Measurements from ENCODE around the gene CHD5.

DNA sequence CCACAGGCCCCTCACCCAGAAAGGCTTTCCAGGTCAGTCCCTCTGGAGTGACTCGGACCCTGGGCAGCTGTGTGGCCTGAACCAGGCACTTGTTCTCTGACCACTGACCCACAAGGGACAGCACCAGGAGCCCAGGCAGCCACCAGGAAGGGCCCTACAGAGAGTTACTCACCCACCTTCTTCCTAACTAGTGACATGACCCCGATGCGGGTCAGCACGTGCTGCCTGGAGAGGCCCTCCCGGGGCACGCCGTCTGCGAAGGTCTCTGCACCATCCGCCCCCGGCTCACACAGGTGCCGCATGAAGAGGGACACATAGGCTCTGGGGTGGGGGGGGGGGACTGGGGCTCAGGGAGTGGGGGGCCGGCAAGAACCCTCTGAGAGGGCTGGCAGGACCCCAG lies 55.8 kb downstream of the CHD5 start:
- TF ChIP-seq, protein P1, sequence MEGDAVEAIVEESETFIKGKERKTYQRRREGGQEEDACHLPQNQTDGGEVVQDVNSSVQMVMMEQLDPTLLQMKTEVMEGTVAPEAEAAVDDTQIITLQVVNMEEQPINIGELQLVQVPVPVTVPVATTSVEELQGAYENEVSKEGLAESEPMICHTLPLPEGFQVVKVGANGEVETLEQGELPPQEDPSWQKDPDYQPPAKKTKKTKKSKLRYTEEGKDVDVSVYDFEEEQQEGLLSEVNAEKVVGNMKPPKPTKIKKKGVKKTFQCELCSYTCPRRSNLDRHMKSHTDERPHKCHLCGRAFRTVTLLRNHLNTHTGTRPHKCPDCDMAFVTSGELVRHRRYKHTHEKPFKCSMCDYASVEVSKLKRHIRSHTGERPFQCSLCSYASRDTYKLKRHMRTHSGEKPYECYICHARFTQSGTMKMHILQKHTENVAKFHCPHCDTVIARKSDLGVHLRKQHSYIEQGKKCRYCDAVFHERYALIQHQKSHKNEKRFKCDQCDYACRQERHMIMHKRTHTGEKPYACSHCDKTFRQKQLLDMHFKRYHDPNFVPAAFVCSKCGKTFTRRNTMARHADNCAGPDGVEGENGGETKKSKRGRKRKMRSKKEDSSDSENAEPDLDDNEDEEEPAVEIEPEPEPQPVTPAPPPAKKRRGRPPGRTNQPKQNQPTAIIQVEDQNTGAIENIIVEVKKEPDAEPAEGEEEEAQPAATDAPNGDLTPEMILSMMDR (conservative IDR thresholded peaks at IDR 0.05; ENCODE audit: low read depth, low read length): no peak
- TF ChIP-seq, protein P2, sequence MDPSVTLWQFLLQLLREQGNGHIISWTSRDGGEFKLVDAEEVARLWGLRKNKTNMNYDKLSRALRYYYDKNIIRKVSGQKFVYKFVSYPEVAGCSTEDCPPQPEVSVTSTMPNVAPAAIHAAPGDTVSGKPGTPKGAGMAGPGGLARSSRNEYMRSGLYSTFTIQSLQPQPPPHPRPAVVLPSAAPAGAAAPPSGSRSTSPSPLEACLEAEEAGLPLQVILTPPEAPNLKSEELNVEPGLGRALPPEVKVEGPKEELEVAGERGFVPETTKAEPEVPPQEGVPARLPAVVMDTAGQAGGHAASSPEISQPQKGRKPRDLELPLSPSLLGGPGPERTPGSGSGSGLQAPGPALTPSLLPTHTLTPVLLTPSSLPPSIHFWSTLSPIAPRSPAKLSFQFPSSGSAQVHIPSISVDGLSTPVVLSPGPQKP (IDR thresholded peaks at IDR 0.05; ENCODE audit: borderline replicate concordance, low read depth, low read length): no peak
- no peak for TF ChIP-seq POLR2A (IDR thresholded peaks at IDR 0.05; ENCODE audit: low read depth, low read length)
- TF ChIP-seq, protein P3, sequence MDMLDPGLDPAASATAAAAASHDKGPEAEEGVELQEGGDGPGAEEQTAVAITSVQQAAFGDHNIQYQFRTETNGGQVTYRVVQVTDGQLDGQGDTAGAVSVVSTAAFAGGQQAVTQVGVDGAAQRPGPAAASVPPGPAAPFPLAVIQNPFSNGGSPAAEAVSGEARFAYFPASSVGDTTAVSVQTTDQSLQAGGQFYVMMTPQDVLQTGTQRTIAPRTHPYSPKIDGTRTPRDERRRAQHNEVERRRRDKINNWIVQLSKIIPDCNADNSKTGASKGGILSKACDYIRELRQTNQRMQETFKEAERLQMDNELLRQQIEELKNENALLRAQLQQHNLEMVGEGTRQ (IDR thresholded peaks at IDR 0.05; ENCODE audit: low read depth, low read length): no peak
- TF ChIP-seq RAD21 (IDR thresholded peaks at IDR 0.05; ENCODE audit: low read length): no peak
- no peak for TF ChIP-seq RCOR1 (IDR thresholded peaks at IDR 0.05; ENCODE audit: insufficient replicate concordance, low read length)
- no peak for TF ChIP-seq SMC3 (IDR thresholded peaks at IDR 0.05; ENCODE audit: low read depth, low read length)
- TF ChIP-seq MAFK (IDR thresholded peaks at IDR 0.05; ENCODE audit: low read depth, low read length): no peak
- no peak for TF ChIP-seq NFE2L2 (IDR thresholded peaks at IDR 0.05; ENCODE audit: low read depth, low read length)
- TF ChIP-seq CHD1 (IDR thresholded peaks at IDR 0.05; ENCODE audit: low read depth, low read length): no peak
- TF ChIP-seq BHLHE40 (IDR thresholded peaks at IDR 0.05; ENCODE audit: low read depth, low read length): no peak
- no peak for TF ChIP-seq MAZ (IDR thresholded peaks at IDR 0.05; ENCODE audit: borderline replicate concordance, low read depth, low read length)

Measured in IMR-90 (cell line).